ACHN (cell line): ENCODE results near the gene MAPRE2.

Source experiments
- DNase-seq: peaks from one replicate; pipeline ENCODE4 v3.0.0-alpha.2; 2015
- in situ Hi-C: cut with HindIII; loops from 2 replicates; pipeline ENCODE4 v1.10.0; 2017; ENCODE audit warnings: low sequenced_read_pairs, low pct_ligation_motif_present, low pct_unique_long_range_greater_than_20kb

MAPRE2 gene

GRCh38 chr18:35029770-35030169, 11.4 kb upstream of the MAPRE2 start:
- peak; percentile 56 for DNase-seq

GRCh38 chr18:35030277-35030989, 10.8 kb upstream of the MAPRE2 start:
- DNase-seq = no peak
- in situ Hi-C loops = no loop called here

More at GRCh38 chr18:35029770-35030169, 11.4 kb upstream of the MAPRE2 start:
- in situ Hi-C loops = no loop called here

GRCh38 chr18:35032113-35032512, 9.1 kb upstream of the MAPRE2 start:
- no peak for DNase-seq
- in situ Hi-C loops = no loop called here

DNA sequence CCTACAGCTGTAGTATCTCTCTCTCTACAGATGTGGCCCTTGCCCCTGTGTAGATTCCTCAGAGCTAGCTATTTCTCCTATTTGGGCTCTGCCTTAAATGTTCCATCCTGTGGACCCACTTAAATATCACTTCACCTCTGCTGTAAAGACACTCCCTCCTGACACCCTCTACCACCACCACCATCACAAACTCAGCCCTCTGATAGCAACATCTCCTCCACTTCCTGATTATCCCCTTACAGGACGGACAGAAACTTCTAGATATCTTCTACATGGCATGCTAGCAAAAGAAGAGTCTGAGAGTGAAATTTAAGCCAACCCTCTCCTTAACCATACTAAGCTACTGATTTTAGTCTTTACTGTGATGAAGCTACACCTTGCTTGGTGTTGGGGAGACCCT, 3.2 kb upstream of the MAPRE2 start:
- in situ Hi-C loops = no loop called here
- no peak for DNase-seq

DNA sequence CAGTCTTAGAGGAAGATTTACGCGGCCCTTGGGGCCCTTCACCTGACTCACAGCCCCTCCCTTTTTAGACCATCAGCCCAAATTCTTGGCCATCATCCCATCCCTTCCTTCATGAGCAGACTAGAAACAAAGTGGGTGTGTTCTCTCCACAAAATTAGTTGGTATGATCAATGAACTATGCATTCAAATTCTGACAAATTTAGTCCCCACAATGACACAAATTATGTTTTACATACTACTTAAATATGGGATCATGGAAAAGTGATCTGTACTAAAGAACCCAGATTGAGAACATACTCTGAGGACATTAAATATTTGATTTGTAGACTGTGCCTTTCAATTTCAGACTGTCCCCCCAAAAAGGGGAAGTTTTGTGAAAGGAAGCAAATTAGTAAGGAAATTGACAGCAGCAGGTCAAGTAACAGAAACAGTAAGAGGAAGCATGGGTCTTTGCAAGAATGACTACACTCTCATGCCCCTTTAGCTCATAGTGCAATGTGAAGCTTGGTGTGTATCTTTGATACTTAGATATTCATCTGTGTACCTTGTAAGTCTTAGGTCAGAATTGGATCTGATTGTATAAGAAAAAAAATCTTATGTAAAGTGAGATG, 2.2 kb upstream of the MAPRE2 start:
- in situ Hi-C loops = no loop called here

DNA sequence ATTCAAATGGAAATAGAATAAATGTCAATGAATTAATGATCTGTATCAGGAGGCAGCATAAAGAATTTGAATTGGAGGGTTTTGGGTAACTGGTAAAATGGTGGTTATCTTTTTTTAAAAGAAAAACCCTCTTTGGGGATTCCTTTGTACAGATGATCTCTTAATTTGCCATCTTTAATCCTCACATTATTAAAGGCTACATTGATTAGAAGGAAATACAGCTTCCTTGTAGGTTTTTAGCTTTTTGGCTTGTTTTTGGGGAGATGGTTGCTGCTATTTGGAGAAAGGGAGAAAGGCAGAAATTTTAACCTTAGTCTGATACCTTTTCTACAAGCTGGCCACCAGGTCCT, 600 bp upstream of the MAPRE2 start:
- in situ Hi-C loops = no loop called here
- no peak for DNase-seq

More for the DNA sequence above, 2.2 kb upstream of the MAPRE2 start:
- no peak for DNase-seq

- in situ Hi-C loops = no loop called here
Observed at GRCh38 chr18:35041815-35042387, 688 bp downstream of the MAPRE2 start.

GRCh38 chr18:35042389-35043071, 1.3 kb downstream of the MAPRE2 start:
- in situ Hi-C loops = no loop called here
- no peak for DNase-seq

More at GRCh38 chr18:35041815-35042387, 688 bp downstream of the MAPRE2 start:
- peak; percentile 8 for DNase-seq

- DNase-seq = no peak
- in situ Hi-C loops = no loop called here
Observed at GRCh38 chr18:35043207-35043606, 2.0 kb downstream of the MAPRE2 start.

DNA sequence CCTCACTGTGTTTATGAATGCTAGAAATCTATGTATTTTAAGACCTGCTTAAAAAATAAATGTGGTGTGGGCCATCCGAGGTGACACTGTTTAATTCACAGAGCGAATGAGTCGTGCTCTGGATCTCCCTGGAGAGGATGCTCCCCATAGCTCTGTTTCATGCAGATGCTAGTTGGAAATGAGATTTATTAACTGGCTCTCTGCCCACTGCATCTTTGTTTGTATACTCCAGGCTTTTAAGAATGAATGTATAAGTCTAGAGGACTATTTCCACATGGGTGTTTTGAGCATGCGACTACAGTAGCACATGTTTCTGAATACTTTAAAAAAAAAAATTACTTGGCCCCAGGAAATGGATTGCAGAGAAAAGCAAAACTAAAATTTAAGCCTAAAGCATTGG, 3.9 kb downstream of the MAPRE2 start:
- DNase-seq = no peak
- in situ Hi-C loops = no loop called here

- in situ Hi-C loops = no loop called here
- no peak for DNase-seq
Observed at GRCh38 chr18:35045806-35046205, 4.6 kb downstream of the MAPRE2 start.

DNA sequence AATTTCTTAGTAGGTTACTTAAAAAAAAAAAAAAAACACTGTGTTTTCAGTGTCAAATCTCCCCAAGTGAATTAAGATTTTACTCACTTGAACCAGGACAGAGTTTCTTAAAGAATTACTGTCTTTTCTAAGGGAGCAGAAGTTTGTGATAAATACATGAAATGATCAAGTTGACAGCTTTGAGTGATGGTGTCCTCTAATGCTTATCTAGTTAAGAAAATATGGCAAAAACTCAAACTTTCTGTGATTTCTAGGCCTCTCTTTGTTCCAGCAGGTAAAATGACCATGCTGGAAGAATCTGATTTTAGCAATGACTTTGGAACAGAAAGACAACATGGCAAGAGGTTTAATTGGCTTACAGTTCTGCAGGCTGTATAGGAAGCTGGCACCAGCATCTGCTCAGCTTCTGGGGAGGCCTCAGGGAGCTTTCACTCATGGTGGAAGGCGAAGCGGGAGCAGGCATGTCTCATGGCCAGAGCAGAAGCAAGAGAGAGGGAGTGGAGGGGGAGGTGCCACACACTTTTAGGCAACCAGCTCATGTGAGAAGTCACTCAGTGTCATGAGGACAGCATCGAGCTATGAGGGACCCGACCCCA, 6.6 kb downstream of the MAPRE2 start:
- in situ Hi-C loops = no loop called here
- no peak for DNase-seq

- no peak for DNase-seq
- in situ Hi-C loops = no loop called here
Observed at GRCh38 chr18:35049111-35050027, 8.2 kb downstream of the MAPRE2 start.

GRCh38 chr18:35050028-35050546, 8.9 kb downstream of the MAPRE2 start:
- no peak for DNase-seq

DNA sequence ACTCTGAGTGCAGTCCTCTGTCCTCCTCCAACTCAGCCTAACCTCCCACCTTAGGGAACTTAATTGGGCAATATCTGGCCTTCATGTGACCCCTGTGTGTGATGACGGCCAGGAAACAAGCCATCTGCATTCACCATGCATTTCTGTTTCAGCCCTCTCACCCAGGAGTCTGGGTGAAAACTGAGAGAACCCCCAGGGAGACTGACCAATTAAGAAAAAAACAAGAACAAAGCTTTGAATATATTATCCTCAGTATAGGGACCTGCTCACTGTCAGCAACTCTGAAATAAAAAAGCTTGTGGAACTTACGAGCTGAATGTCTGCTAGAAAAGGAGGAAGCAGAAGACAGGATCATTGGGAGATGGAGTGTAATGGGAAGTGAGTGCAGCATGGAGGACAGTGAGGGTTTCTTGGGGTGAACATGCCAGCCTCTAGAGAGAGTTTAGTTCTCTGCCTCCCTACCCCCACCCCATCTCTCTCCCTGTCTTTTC, 9.5 kb downstream of the MAPRE2 start:
- in situ Hi-C loops = no loop called here
- DNase-seq = no peak

More at GRCh38 chr18:35050028-35050546, 8.9 kb downstream of the MAPRE2 start:
- in situ Hi-C loops = no loop called here

DNA sequence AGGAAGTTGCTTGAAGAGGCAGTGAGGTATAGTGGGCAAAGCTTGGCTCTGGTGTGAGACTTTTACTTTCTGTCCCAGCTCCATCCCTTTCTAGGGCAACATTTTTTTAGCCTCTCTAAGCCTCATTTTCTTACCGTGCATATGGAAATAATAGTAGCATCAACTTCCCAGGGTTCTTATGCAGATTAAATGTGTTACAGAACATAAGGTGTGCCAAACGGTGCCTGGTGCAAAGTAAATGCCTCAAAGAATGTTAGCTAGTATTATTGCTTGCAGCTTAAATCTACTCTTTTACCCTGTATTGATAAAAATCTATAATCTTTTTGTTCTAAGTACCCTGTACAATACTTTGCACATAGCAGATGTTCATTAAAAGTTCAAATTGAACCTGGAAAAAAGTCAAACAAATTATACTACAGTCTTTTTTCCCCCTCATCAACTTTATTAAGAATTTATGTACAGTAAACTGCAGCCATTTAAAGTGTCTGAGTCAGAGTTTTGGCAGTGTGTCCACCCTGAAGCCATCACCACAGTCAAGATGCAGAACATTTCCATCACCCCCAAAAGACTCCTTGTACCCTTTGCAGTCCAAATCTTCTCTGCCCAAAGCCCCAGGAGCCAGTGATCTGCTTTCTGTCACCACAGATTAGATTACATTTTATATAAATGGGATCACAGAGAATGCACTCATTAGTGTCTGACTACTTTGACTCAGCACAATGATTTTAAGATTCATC, 10.6 kb downstream of the MAPRE2 start:
- in situ Hi-C loops = no loop called here
- no peak for DNase-seq

GRCh38 chr18:35054401-35054800, 13.2 kb downstream of the MAPRE2 start:
- DNase-seq = no peak
- in situ Hi-C loops = no loop called here
